LNCAP (cell line): ENCODE data around the gene SMIM11.

Source experiments
- CTCF ChIP-seq: fragments of 450-650 bp; IDR thresholded peaks from 2 replicates; pipeline ENCODE4 v1.5.1; 2017; ENCODE audit warnings: mild to moderate bottlenecking

SMIM11 gene

DNA sequence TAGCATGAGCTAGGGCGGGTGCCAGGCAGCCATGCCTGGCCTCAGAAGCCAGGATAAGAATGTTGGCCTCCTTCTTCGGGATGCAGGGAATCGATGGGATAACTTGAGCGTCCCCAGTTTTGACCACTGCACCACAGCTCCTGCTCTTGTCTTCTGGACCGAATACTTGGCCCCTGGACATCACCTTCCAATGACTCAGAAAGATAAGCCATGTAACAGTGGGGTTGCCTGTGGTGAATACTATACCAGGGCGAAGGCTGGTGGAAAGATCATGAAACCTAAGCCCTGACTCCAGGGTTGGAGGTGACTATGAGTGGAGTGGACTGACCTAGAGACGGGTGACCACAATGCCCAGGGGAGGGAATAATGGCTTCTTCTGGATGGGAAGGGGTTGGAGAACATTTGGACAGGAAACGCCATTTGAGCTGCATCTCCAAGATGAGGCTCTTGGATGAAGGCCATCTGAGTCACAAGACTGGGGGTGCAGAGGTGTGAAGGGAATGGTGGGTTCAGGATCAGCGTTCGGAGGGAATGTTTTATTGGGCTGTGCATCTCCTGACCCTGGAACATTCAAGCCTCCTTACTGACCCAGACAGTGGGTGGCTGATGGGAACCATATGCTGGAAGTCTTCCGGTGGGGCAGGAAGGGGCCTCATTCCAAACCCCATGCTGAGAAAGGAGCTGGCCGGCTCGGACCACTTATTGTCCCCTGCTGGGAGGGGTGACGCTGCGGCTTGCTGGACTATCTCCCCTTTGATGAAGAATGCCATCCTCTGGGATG lies 30.0 kb upstream of the SMIM11 start:
- TF ChIP-seq CTCF = no peak

DNA sequence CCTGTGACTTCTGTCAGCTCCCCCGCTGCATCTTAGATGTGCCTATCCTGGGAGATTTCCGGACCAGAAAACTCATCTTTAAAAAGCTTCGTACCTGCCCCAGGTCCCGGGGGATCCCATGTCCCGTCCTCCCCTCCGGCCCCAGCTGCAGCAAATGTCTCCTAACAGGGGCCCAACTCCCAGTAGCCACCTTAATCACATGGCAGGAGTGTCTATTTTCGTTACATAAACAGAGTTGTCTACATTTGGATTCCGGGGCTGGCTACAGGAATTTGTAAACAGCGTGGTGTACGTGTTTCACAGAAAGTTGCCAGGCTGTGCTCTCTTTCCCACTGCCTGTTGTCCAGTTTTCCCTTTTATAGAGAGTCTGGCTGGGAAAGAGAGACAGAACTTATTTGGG lies 29.4 kb upstream of the SMIM11 start:
- no peak for TF ChIP-seq CTCF

GRCh38 chr21:34348890-34349519 lies 26.3 kb upstream of the SMIM11 start:
- no peak for TF ChIP-seq CTCF

DNA sequence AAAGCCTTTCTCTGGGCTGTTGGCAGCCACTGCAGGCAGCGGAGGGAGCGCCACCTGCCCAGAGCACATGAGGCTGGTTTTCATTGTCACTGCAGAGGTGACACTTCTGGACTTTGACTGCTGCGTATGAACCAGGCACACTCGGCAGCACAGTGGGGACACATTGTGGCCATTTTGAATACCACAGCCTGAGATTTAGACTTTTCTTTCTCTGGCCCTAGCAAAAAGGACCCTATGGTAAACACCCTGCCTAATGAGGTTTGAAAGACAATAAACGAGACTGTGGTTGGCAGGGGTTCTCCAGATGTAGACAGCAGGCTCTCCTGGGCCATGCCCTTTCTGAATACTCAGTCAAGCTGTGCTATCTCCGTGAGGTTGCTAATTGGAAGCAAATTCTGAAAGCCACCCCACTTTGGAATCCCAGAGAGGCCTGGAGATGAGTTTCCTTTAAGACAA lies 23.5 kb upstream of the SMIM11 start:
- TF ChIP-seq CTCF = peak; percentile 75

DNA sequence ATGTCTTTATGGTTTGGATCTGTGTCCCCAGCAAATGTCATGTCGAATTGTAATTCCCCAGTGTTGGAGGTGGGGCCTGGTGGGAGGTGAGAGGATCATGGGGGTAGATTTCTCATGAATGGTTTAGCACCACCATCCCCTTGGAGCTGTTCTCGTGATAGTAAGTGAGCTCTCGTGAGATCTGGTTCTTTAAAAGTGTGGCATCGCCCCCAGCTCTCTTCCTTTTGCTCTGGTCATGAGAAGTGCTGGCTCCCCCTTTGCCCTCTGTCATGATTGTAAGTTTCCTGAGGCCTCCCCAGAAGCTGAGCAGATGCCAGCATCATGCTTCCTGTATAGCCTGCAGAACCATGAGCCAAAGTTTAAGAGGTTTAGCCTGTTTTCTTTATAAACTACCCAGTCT lies 22.8 kb upstream of the SMIM11 start:
- TF ChIP-seq CTCF = no peak

- no peak for TF ChIP-seq CTCF
Observed at GRCh38 chr21:34353182-34353581, 22.1 kb upstream of the SMIM11 start.

DNA sequence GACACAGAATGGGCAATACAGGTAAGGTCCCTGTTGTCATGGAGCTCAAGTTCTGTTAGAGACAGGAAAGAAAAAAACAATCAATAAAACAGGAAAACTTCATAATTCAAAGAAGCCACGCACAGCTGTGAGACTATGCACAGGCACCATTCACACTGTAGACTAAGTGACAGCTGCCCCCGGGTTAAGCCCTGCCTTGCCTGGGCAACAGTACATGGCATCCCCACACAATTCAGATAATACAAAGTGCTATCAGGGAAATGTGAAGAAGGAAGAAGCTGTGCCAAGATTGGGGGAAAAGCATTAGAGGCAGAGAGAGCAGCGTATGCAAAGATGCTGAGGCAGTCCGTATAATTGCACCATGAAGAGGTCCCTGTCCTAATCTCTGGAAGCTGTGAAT lies 20.5 kb upstream of the SMIM11 start:
- TF ChIP-seq CTCF = no peak
